SU-DHL-6 (cell line): ENCODE data around the gene NEK4.

Source experiments
- CTCF ChIP-seq: fragments of 200-600 bp; sonication (generic); IDR thresholded peaks from one replicate; pipeline ENCODE4 v1.5.1; 2017; ENCODE audit warnings: antibody characterized with exemption, mild to moderate bottlenecking, low read length, moderate library complexity; ENCODE audit not compliant: insufficient read depth, poor library complexity, severe bottlenecking
- EZH2phosphoT487 ChIP-seq: fragments of 200-600 bp; sonication (generic), shearing (Covaris generic); conservative IDR thresholded peaks from 2 replicates; pipeline ENCODE4 v1.6.1; 2018; ENCODE audit warnings: mild to moderate bottlenecking, antibody characterized with exemption, low read length, moderate library complexity, mixed read lengths

DNA sequence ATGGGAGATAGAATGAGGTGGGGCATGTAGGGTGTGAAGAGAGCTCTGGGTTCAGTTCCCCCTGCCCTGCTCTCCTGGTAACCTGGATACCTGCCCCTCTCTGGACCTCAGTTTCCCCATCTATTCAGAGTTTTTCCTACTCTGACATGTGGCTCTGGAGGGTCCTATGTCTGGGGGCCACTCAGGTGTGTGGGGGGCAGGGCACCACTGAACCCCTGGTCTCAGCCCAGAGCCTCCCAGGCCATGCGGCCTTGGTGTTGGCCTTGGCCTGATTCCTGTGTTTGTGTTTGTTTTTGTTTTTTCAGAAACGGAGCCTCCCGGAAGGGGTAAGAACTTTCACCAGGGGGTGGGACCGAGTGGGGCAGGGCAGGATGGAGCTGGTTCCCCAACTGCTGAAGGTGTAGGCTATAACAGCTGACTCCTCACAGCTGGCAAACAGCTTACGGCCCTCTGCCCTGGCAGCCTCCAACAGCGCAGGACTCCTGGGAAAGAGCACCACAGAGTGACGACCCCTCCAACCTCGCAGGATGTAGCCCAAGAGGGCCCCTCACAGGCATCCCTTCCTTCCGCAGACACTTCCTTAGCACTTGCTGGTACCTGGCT is 24.7 kb upstream of the NEK4 start:
- TF ChIP-seq EZH2phosphoT487 (no peak), CTCF (no peak)
